ENCODE measurements around the gene CNKSR3.

DNA sequence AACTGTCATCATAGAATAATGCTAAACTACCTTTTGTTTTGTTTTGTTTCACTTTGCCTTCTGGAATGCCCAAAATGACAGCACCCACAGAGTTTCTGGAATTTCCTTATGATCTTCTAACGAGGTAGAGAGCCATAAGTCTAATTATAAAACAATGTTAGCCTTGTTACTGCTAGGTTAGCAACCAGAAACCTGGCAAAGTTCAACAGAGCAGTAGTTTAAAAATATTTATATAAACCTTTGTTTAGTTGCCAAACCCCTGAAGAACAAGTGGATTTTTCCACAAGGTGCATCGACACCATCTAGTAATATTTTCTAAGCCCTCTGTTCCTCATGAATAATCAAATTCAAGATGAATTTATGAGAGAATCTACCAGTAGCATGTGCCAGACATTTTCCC is 126.3 kb downstream of the CNKSR3 start:
- TF ChIP-seq, protein P1, sequence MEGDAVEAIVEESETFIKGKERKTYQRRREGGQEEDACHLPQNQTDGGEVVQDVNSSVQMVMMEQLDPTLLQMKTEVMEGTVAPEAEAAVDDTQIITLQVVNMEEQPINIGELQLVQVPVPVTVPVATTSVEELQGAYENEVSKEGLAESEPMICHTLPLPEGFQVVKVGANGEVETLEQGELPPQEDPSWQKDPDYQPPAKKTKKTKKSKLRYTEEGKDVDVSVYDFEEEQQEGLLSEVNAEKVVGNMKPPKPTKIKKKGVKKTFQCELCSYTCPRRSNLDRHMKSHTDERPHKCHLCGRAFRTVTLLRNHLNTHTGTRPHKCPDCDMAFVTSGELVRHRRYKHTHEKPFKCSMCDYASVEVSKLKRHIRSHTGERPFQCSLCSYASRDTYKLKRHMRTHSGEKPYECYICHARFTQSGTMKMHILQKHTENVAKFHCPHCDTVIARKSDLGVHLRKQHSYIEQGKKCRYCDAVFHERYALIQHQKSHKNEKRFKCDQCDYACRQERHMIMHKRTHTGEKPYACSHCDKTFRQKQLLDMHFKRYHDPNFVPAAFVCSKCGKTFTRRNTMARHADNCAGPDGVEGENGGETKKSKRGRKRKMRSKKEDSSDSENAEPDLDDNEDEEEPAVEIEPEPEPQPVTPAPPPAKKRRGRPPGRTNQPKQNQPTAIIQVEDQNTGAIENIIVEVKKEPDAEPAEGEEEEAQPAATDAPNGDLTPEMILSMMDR (IDR thresholded peaks at IDR 0.05): no peak
- TF ChIP-seq SIN3A (IDR thresholded peaks at IDR 0.05; ENCODE audit: borderline replicate concordance, low read depth, low read length): no peak
- TF ChIP-seq GABPA (IDR thresholded peaks at IDR 0.05; ENCODE audit: low read depth): no peak
- no peak for TF ChIP-seq POLR2AphosphoS5 (IDR thresholded peaks at IDR 0.05; ENCODE audit: low read depth, low read length)
- TF ChIP-seq YY1 (IDR thresholded peaks at IDR 0.05; ENCODE audit: low read depth): no peak
- no peak for TF ChIP-seq RCOR1 (IDR thresholded peaks at IDR 0.05; ENCODE audit: low read length)
- TF ChIP-seq, protein P2, sequence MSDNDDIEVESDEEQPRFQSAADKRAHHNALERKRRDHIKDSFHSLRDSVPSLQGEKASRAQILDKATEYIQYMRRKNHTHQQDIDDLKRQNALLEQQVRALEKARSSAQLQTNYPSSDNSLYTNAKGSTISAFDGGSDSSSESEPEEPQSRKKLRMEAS (IDR thresholded peaks at IDR 0.05; ENCODE audit: low read depth): no peak
- TF ChIP-seq TAF1 (IDR thresholded peaks at IDR 0.05; ENCODE audit: borderline replicate concordance, low read depth, low read length): no peak
- TF ChIP-seq TEAD4 (IDR thresholded peaks at IDR 0.05; ENCODE audit: borderline replicate concordance, insufficient read depth): no peak
